ENCODE data around the gene PPP3CB. TPM values are rescaled to one million over a fixed set of nuclear protein-coding genes. Genes with fewer than 3 reads are reported as not detected.

Gene PPP3CB
- 23.2 TPM for polyA plus RNA-seq (2012; ENCODE audit: low read depth, missing spikeins)

GRCh38 chr10:73495884-73496674, at the start of gene PPP3CB:
TSS of gene PPP3CB (minus strand) at chr10:73496024. CDS start at chr10:73495889, 135 bp downstream.
- TF ChIP-seq POU2F2 (IDR thresholded peaks at IDR 0.05; ENCODE audit: low read depth, low read length) (peak; percentile 61; the same call in 1 of the 2 replicates), TAF1 (IDR thresholded peaks at IDR 0.05; ENCODE audit: low read depth, low read length) (no peak)
- DNase-seq (ENCODE audit: insufficient read length, low spot score), result peak; percentile 71
- peak; percentile 92 for FAIRE-seq

GRCh38 chr10:73545357-73545756, 49.5 kb upstream of the PPP3CB start:
- TF ChIP-seq POU2F2 (IDR thresholded peaks at IDR 0.05; ENCODE audit: low read depth, low read length) (no peak), POLR2A (IDR thresholded peaks at IDR 0.05; ENCODE audit: low read depth, low read length) (no peak), PAX5 (IDR thresholded peaks at IDR 0.05; ENCODE audit: insufficient read depth, low read length, severe bottlenecking) (no peak), SPI1 (IDR thresholded peaks at IDR 0.05; ENCODE audit: low read depth, low read length) (no peak), TAF1 (IDR thresholded peaks at IDR 0.05; ENCODE audit: low read depth, low read length) (no peak)
- DNase-seq (ENCODE audit: insufficient read length, low spot score) (no peak), FAIRE-seq (no peak)

- FAIRE-seq, result no peak
- TF ChIP-seq TAF1 (IDR thresholded peaks at IDR 0.05; ENCODE audit: low read depth, low read length) (no peak), POLR2AphosphoS5 (IDR thresholded peaks at IDR 0.05; ENCODE audit: low read depth, low read length) (no peak), POLR2A (IDR thresholded peaks at IDR 0.05; ENCODE audit: low read depth, low read length) (no peak), POU2F2 (IDR thresholded peaks at IDR 0.05; ENCODE audit: low read depth, low read length) (no peak), SPI1 (IDR thresholded peaks at IDR 0.05; ENCODE audit: low read depth, low read length) (no peak), PAX5 (IDR thresholded peaks at IDR 0.05; ENCODE audit: insufficient read depth, low read length, severe bottlenecking) (no peak)
- DNase-seq (ENCODE audit: insufficient read length, low spot score), result no peak
Observed at GRCh38 chr10:73537709-73538108, 41.9 kb upstream of the PPP3CB start.

- TF ChIP-seq PAX5 (IDR thresholded peaks at IDR 0.05; ENCODE audit: insufficient read depth, low read length, severe bottlenecking) (no peak), POLR2A (IDR thresholded peaks at IDR 0.05; ENCODE audit: low read depth, low read length) (no peak), POLR2AphosphoS5 (IDR thresholded peaks at IDR 0.05; ENCODE audit: low read depth, low read length) (no peak), TAF1 (IDR thresholded peaks at IDR 0.05; ENCODE audit: low read depth, low read length) (no peak), POU2F2 (IDR thresholded peaks at IDR 0.05; ENCODE audit: low read depth, low read length) (no peak), SPI1 (IDR thresholded peaks at IDR 0.05; ENCODE audit: low read depth, low read length) (no peak)
- DNase-seq (ENCODE audit: insufficient read length, low spot score) (no peak), FAIRE-seq (no peak)
Observed at GRCh38 chr10:73537288-73537687, 41.5 kb upstream of the PPP3CB start.

GRCh38 chr10:73534857-73535256, 39.0 kb upstream of the PPP3CB start:
- DNase-seq (ENCODE audit: insufficient read length, low spot score) (no peak), FAIRE-seq (no peak)
- no peak for TF ChIP-seq PAX5 (IDR thresholded peaks at IDR 0.05; ENCODE audit: insufficient read depth, low read length, severe bottlenecking)
- no peak for TF ChIP-seq TAF1 (IDR thresholded peaks at IDR 0.05; ENCODE audit: low read depth, low read length)
- no peak for TF ChIP-seq POLR2A (IDR thresholded peaks at IDR 0.05; ENCODE audit: low read depth, low read length)
- TF ChIP-seq SPI1 (IDR thresholded peaks at IDR 0.05; ENCODE audit: low read depth, low read length), result peak; percentile 60

GRCh38 chr10:73529089-73529832, 33.4 kb upstream of the PPP3CB start:
- peak; percentile 82 for FAIRE-seq

GRCh38 chr10:73522263-73522662, 26.4 kb upstream of the PPP3CB start:
- FAIRE-seq, result no peak
- no peak for TF ChIP-seq POLR2AphosphoS5 (IDR thresholded peaks at IDR 0.05; ENCODE audit: low read depth, low read length)
- no peak for DNase-seq (ENCODE audit: insufficient read length, low spot score)

More at GRCh38 chr10:73529089-73529832, 33.4 kb upstream of the PPP3CB start:
- peak; percentile 61 for DNase-seq (ENCODE audit: insufficient read length, low spot score)
- TF ChIP-seq POLR2AphosphoS5 (IDR thresholded peaks at IDR 0.05; ENCODE audit: low read depth, low read length) (no peak), POLR2A (IDR thresholded peaks at IDR 0.05; ENCODE audit: low read depth, low read length) (no peak)

GRCh38 chr10:73519336-73519735, 23.5 kb upstream of the PPP3CB start:
- TF ChIP-seq POLR2A (IDR thresholded peaks at IDR 0.05; ENCODE audit: low read depth, low read length) (no peak), POLR2AphosphoS5 (IDR thresholded peaks at IDR 0.05; ENCODE audit: low read depth, low read length) (no peak), TAF1 (IDR thresholded peaks at IDR 0.05; ENCODE audit: low read depth, low read length) (no peak), SPI1 (IDR thresholded peaks at IDR 0.05; ENCODE audit: low read depth, low read length) (no peak), PAX5 (IDR thresholded peaks at IDR 0.05; ENCODE audit: insufficient read depth, low read length, severe bottlenecking) (no peak), POU2F2 (IDR thresholded peaks at IDR 0.05; ENCODE audit: low read depth, low read length) (no peak)
- DNase-seq (ENCODE audit: insufficient read length, low spot score) (no peak), FAIRE-seq (no peak)

GRCh38 chr10:73517166-73517888, 21.5 kb upstream of the PPP3CB start:
- DNase-seq (ENCODE audit: insufficient read length, low spot score) (no peak), FAIRE-seq (no peak)
- no peak for TF ChIP-seq PAX5 (IDR thresholded peaks at IDR 0.05; ENCODE audit: insufficient read depth, low read length, severe bottlenecking)
- TF ChIP-seq TAF1 (IDR thresholded peaks at IDR 0.05; ENCODE audit: low read depth, low read length), result no peak
- no peak for TF ChIP-seq POLR2A (IDR thresholded peaks at IDR 0.05; ENCODE audit: low read depth, low read length)
- no peak for TF ChIP-seq POU2F2 (IDR thresholded peaks at IDR 0.05; ENCODE audit: low read depth, low read length)
- TF ChIP-seq POLR2AphosphoS5 (IDR thresholded peaks at IDR 0.05; ENCODE audit: low read depth, low read length), result no peak
- no peak for TF ChIP-seq SPI1 (IDR thresholded peaks at IDR 0.05; ENCODE audit: low read depth, low read length)
